ENCODE results near the gene DSG1.

DNA sequence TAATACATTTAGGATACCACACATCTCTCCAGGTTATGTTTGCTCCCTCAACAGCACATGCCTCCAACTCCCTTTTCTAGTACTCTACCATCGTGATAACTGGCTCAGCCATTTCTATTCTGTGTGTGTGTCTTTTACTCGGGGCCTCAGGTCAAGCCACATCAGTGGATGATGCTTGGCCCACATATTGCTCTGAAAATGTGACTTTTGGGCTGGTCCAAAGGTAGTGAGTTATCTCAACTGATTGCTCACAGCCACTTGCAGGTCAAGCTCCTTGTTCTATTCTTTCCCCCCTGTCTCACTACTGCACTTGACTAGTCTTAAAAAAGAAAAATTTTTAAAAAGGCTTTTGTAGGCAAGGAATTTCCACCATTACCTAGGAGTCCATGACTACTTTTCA, 64.1 kb downstream of the DSG1 start:
- TF ChIP-seq GATA2 (IDR thresholded peaks at IDR 0.05; ENCODE audit: low read depth, low read length): no peak
- no peak for TF ChIP-seq GATA3 (IDR thresholded peaks at IDR 0.05; ENCODE audit: low read depth, low read length)

Data from SH-SY5Y (cell line).